PFSK-1 (cell line): ENCODE measurements around the gene APRT.

Source experiments
- FOXP2 ChIP-seq: optimal IDR thresholded peaks from 2 replicates; pipeline ENCODE3; 2011; ENCODE audit warnings: borderline replicate concordance, control low read depth, inconsistent platforms; ENCODE audit not compliant: insufficient read depth; ENCODE audit errors: extremely low read length, extremely low read depth
- POLR2AphosphoS5 ChIP-seq: IDR thresholded peaks from 2 replicates; pipeline ENCODE4 v1.6.1; 2012; ENCODE audit warnings: low read depth, mild to moderate bottlenecking, control low read depth, low read length, moderate library complexity
- REST ChIP-seq, 2 experiments: IDR thresholded peaks; 2 replicates each; pipeline versions ENCODE4 v1.6.1 to v1.8.0; 2011 to 2012; ENCODE audit warnings: low read depth in 2 of 2, low read length in 2 of 2, control low read depth in 1 of 2, inconsistent platforms in 1 of 2, mild to moderate bottlenecking in 1 of 2, moderate library complexity in 1 of 2; ENCODE audit not compliant: insufficient read depth in 1 of 2
- SIN3A ChIP-seq: IDR thresholded peaks from 2 replicates; pipeline ENCODE4 v1.6.1; 2012; ENCODE audit warnings: mild to moderate bottlenecking, low read length, moderate library complexity, borderline replicate concordance; ENCODE audit not compliant: insufficient read depth
- TAF1 ChIP-seq: IDR thresholded peaks from 2 replicates; pipeline ENCODE4 v1.6.1; 2012; ENCODE audit warnings: low read length, control low read depth, borderline replicate concordance; ENCODE audit not compliant: insufficient read depth

The APRT gene

GRCh38 chr16:88842806-88843205 lies 31.1 kb upstream of the APRT start:
- TF ChIP-seq FOXP2 (no peak), TAF1 (no peak), POLR2AphosphoS5 (no peak), REST (IDR thresholded peaks at IDR 0.05; ENCODE audit: insufficient read depth in 1 of 2, low read depth in 2 of 2, low read length in 2 of 2) (no peak), SIN3A (no peak)

GRCh38 chr16:88842308-88842756 lies 30.6 kb upstream of the APRT start:
- TF ChIP-seq SIN3A (no peak), REST (IDR thresholded peaks at IDR 0.05; ENCODE audit: insufficient read depth in 1 of 2, low read depth in 2 of 2, low read length in 2 of 2) (no peak), TAF1 (no peak), POLR2AphosphoS5 (no peak), FOXP2 (no peak)

- TF ChIP-seq FOXP2 (no peak), TAF1 (no peak), REST (IDR thresholded peaks at IDR 0.05; ENCODE audit: insufficient read depth in 1 of 2, low read depth in 2 of 2, low read length in 2 of 2) (no peak), POLR2AphosphoS5 (no peak), SIN3A (no peak)
Observed at GRCh38 chr16:88841521-88842307, 30.0 kb upstream of the APRT start.

- TF ChIP-seq TAF1 (no peak), POLR2AphosphoS5 (no peak), FOXP2 (no peak), SIN3A (no peak), REST (IDR thresholded peaks at IDR 0.05; ENCODE audit: insufficient read depth in 1 of 2, low read depth in 2 of 2, low read length in 2 of 2) (no peak)
Observed at GRCh38 chr16:88840600-88841215, 29.0 kb upstream of the APRT start.
